GM12878 (cell line): Measurements from ENCODE around the gene TCF7L2. TPM values are rescaled to one million over a fixed set of nuclear protein-coding genes. Genes with fewer than 3 reads are reported as not detected.

Experiments used
- ATAC-seq: fragments of 200-7000 bp; cut with Tn5 transposase; 3 replicates; pipeline ENCODE4 v1.9.1; 2020; ENCODE audit warnings: mild to moderate bottlenecking, moderate library complexity
- BruUV-seq: library from RNA; stranded (reverse); fragments of 400-500 nt; replicated peaks from 2 replicates; lab custom pipeline; 2021; lab: Mats Ljungman, UMichigan
- CTCF ChIA-PET: fragments of 300-600 bp; sonication (Branson Sonifier 250); formaldehyde crosslinking; extraction: SDS; loops from one replicate; lab custom pipeline; 2021; ENCODE audit warnings: inconsistent platforms; lab: Yijun Ruan, JAX
- POLR2A ChIA-PET: fragments of 350-600 bp; formaldehyde crosslinking; extraction: SDS; loops from one replicate; lab custom pipeline; 2021; ENCODE audit warnings: inconsistent platforms; lab: Charles Lee
- RAD21 ChIA-PET: fragments of 300-600 bp; sonication (Branson Sonifier 250); formaldehyde crosslinking; loops from one replicate; lab custom pipeline; 2023; ENCODE audit warnings: antibody characterized with exemption; ENCODE audit not compliant: unreplicated experiment; lab: Charles Lee
- SMC1A ChIA-PET: fragments of 300-600 bp; sonication (Branson Sonifier 250); formaldehyde crosslinking; loops from one replicate; lab custom pipeline; 2023; ENCODE audit not compliant: unreplicated experiment, uncharacterized antibody; lab: Charles Lee
- DNase-seq: peaks from one replicate; pipeline ENCODE4 v3.0.0-alpha.2; 2011; ENCODE audit warnings: low read depth, low spot score
- FAIRE-seq: peaks from 3 replicates; lab custom pipeline; 2011; peaks lifted over from hg19 to GRCh38; lab: Jason Lieb, UNC
- H2AFZ ChIP-seq: 2 replicates; pipeline ENCODE4 v1.6.0; 2011; ENCODE audit warnings: low read depth, low read length, control low read depth; ENCODE audit not compliant: control insufficient read depth
- H3K27ac ChIP-seq: 2 replicates; pipeline ENCODE4 v1.5.1; 2011; ENCODE audit warnings: control low read depth; ENCODE audit not compliant: control insufficient read depth, insufficient read depth
- H3K27me3 ChIP-seq, 2 experiments: replicated peaks in 1 of 2; 2 replicates each; pipeline versions ENCODE4 v1.6.0 to v1.6.1; 2011; ENCODE audit warnings: low read length in 1 of 2; ENCODE audit not compliant: control insufficient read depth in 2 of 2, insufficient read depth in 2 of 2
- H3K36me3 ChIP-seq, 2 experiments: 2 replicates each; pipeline ENCODE4 v1.5.1; 2011; ENCODE audit warnings: low read length in 1 of 2; ENCODE audit not compliant: control insufficient read depth in 2 of 2, insufficient read depth in 2 of 2
- H3K4me1 ChIP-seq: 2 replicates; pipeline ENCODE4 v1.6.1; 2011; ENCODE audit warnings: mild to moderate bottlenecking, low read length, moderate library complexity, mixed read lengths; ENCODE audit not compliant: control insufficient read depth, insufficient read depth
- H3K4me2 ChIP-seq: 2 replicates; pipeline ENCODE4 v1.6.0; 2011; ENCODE audit warnings: control low read depth; ENCODE audit not compliant: control insufficient read depth, insufficient read depth
- H3K4me3 ChIP-seq: fragments of 200-600 bp; sonication (generic); 2 replicates; pipeline ENCODE4 v1.5.1; 2016
- H3K79me2 ChIP-seq: 2 replicates; pipeline ENCODE4 v1.6.0; 2011; ENCODE audit warnings: low read length; ENCODE audit not compliant: control insufficient read depth, insufficient read depth
- H3K9ac ChIP-seq: 2 replicates; pipeline ENCODE4 v1.8.0; 2011; ENCODE audit warnings: low read length, control low read depth, mixed read lengths; ENCODE audit not compliant: control insufficient read depth, insufficient read depth
- H3K9me3 ChIP-seq: replicated peaks from 3 replicates; pipeline ENCODE4 v1.5.1; 2011; ENCODE audit warnings: mild to moderate bottlenecking, low read length; ENCODE audit not compliant: control insufficient read depth, insufficient read depth
- H4K20me1 ChIP-seq: 2 replicates; pipeline ENCODE4 v1.6.0; 2011; ENCODE audit not compliant: control insufficient read depth, insufficient read depth
- BMI1 ChIP-seq: fragments of 450-650 bp; IDR thresholded peaks from 2 replicates; pipeline ENCODE4 v1.6.1; 2016; ENCODE audit warnings: mild to moderate bottlenecking, moderate library complexity, borderline replicate concordance
- EP300 ChIP-seq, 2 experiments: fragments of 150-350 bp in 1 of 2; IDR thresholded peaks; 2 replicates each; pipeline ENCODE4 v1.6.1; 2011 to 2012; ENCODE audit warnings: low read depth in 2 of 2, low read length in 2 of 2, borderline replicate concordance in 1 of 2, improper control_type of control experiment in 1 of 2, inconsistent platforms in 1 of 2; ENCODE audit not compliant: control insufficient read depth in 1 of 2
- FOXM1 ChIP-seq: IDR thresholded peaks from 2 replicates; pipeline ENCODE4 v1.6.1; 2012; ENCODE audit warnings: low read depth, mild to moderate bottlenecking, inconsistent platforms, low read length, moderate library complexity
- GABPA ChIP-seq: IDR thresholded peaks from 2 replicates; pipeline ENCODE4 v1.6.1; 2014; ENCODE audit warnings: antibody characterized with exemption, low read depth, mild to moderate bottlenecking, inconsistent platforms
- MTA2 ChIP-seq: fragments of 450-650 bp; IDR thresholded peaks from 2 replicates; pipeline ENCODE4 v1.6.1; 2016; ENCODE audit warnings: low read depth, mild to moderate bottlenecking, moderate library complexity
- RBBP5 ChIP-seq: fragments of 200-600 bp; sonication (generic); conservative IDR thresholded peaks from 2 replicates; pipeline ENCODE4 v1.6.1; 2016
- YY1 ChIP-seq: IDR thresholded peaks from 2 replicates; pipeline ENCODE4 v1.6.1; 2011; ENCODE audit warnings: low read depth, mild to moderate bottlenecking, low read length
- WGBS: methylation state at CpG from one replicate; pipeline ENCODE4 v1.1.6; 2016; ENCODE audit warnings: low lambda C conversion rate; ENCODE audit not compliant: insufficient replicate concordance, insufficient coverage; ENCODE audit errors: missing lambda C conversion rate; 5-methylcytosine and 5-hydroxymethylcytosine counted together
- in situ Hi-C: fragments of 300-500 bp; cut with MboI; formaldehyde crosslinking; loops from 9 replicates; pipeline ENCODE4 v1.14.3; 2018; ENCODE audit warnings: mixed read lengths
- intact Hi-C: fragments of 100-400 bp; cut with micrococcal nuclease; formaldehyde crosslinking; loops from one replicate; pipeline ENCODE4 v1.14.2; 2022; ENCODE audit not compliant: unreplicated experiment
- polyA plus RNA-seq, 11 experiments: library from polyadenylated mRNA; depleted of rRNA in 4 of 11; unstranded in 6 of 11; stranded (reverse) in 5 of 11; fragments of >200 nt; fragmentation: Nextera tagmentation in 4 of 11; fragmentation: Illumina TruSeq in 1 of 11; extraction: Ambion mirVana in 4 of 11; extraction: Trizol in 1 of 11; gene quantifications; 1 replicate in 1 of 11; 2 replicates in 10 of 11; pipeline versions ENCODE4 v1.2.1 to v1.2.3, GENCODE V29; 2011 to 2016; ENCODE audit warnings: inconsistent platforms in 2 of 11, missing spikeins in 2 of 11, low read depth in 1 of 11
- total RNA-seq, 4 experiments: library from RNA; depleted of rRNA in 3 of 4; stranded (reverse); fragments of >200 nt in 3 of 4; fragmentation: Illumina TruSeq in 1 of 4; extraction: Trizol in 1 of 4; gene quantifications; 2 replicates each; pipeline versions ENCODE4 v1.2.1 to v1.2.3, GENCODE V29; 2013 to 2021
- TF ChIP-seq, protein P1 (sequence below): IDR thresholded peaks from 2 replicates; pipeline ENCODE4 v1.6.1; 2011; ENCODE audit warnings: mild to moderate bottlenecking, low read depth, low read length, moderate library complexity; ENCODE audit not compliant: insufficient replicate concordance
- TF ChIP-seq, protein P2 (sequence below): fragments of 450-650 bp; formaldehyde crosslinking; IDR thresholded peaks from 2 replicates; pipeline ENCODE4 v1.4.0; 2020; ENCODE audit warnings: mild to moderate bottlenecking, moderate library complexity

The TCF7L2 gene
- total and polyA plus RNA-seq, 10 of the 15 experiments (the other 5 are each of a cell fraction or from before 2014, with no cell fraction given): 0.02 to 1.1 (median 0.35) TPM; not detected in 4

DNA sequence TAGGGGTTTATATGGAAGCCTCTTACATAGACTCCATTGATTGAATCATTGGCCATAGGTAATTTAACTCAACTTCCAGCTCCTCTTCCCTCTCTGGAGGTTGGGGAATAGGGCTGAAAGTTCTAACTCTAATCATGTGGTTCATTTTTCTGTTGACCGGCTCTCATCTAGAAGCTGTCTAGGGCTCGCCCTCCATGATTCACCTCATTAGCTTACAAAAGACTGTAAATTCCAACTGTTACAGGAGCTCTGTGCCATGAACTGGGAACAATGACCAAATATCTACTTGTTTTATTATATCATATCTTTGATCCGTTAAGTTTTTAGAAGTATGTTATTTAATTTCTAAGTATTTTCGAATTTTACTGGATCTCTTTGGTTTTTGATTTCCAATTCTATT, 263.0 kb downstream of the TCF7L2 start (continued):
- TF ChIP-seq MTA2 (no peak), RBBP5 (no peak), FOXM1 (no peak)
- TF ChIP-seq, protein P1, sequence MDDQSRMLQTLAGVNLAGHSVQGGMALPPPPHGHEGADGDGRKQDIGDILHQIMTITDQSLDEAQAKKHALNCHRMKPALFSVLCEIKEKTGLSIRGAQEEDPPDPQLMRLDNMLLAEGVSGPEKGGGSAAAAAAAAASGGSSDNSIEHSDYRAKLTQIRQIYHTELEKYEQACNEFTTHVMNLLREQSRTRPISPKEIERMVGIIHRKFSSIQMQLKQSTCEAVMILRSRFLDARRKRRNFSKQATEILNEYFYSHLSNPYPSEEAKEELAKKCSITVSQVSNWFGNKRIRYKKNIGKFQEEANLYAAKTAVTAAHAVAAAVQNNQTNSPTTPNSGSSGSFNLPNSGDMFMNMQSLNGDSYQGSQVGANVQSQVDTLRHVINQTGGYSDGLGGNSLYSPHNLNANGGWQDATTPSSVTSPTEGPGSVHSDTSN: no peak

DNA sequence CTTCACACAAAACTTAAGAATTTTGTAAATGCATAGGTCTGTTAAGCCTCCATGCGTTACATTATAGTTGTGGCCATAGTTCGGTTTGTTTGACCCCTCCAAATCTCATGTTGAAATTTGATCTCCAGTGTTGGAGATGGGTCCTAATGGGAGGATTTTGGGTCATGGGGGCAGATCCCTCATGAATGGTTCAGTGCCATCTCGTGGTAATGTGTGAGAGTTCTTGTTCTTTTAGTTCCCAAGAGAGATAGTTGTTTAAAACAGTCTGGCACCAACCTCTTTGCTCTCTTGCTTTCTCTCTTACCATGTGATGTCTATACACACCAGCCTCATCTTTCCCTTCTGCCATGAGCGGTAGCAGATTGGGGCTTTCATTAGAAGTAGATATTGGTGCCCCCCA, 264.3 kb downstream of the TCF7L2 start:
- SMC1A ChIA-PET: no interaction called here
- Histone ChIP-seq H4K20me1 (no peaks in the 10 kb centered on the region), H3K36me3 (no peaks in the 10 kb centered on the region), H3K9me3 (no peaks in the 10 kb centered on the region; the same call in 2 of the 3 replicates), H2AFZ (no peak overlapping the region), H3K27me3 (no peaks in the 10 kb centered on the region), H3K9ac (no peak overlapping the region), H3K27ac (no peak overlapping the region), H3K4me2 (no peak overlapping the region), H3K79me2 (no peaks in the 10 kb centered on the region), H3K4me1 (no peaks in the 10 kb centered on the region), H3K4me3 (no peak overlapping the region)
- DNase-seq (no peak), ATAC-seq (no peak), FAIRE-seq (no peak)
- 33% methylated on average over 4 of the region's 4 CpGs for WGBS
- CTCF ChIA-PET: interaction anchor here (0.6 to 0.7 kb wide), 2 partner anchors 17 to 504 kb away, joined by 3 to 4 read pairs; no protein-coding TSS in a partner anchor
- RAD21 ChIA-PET: interaction anchor here (1.0 kb wide), 1 partner anchor 172 kb away, joined by 3 read pairs; no protein-coding TSS in a partner anchor
- in situ Hi-C loops (no loop called here), intact Hi-C loops (no loop called here)
- no TSS peak for BruUV-seq
- TF ChIP-seq, protein P2, sequence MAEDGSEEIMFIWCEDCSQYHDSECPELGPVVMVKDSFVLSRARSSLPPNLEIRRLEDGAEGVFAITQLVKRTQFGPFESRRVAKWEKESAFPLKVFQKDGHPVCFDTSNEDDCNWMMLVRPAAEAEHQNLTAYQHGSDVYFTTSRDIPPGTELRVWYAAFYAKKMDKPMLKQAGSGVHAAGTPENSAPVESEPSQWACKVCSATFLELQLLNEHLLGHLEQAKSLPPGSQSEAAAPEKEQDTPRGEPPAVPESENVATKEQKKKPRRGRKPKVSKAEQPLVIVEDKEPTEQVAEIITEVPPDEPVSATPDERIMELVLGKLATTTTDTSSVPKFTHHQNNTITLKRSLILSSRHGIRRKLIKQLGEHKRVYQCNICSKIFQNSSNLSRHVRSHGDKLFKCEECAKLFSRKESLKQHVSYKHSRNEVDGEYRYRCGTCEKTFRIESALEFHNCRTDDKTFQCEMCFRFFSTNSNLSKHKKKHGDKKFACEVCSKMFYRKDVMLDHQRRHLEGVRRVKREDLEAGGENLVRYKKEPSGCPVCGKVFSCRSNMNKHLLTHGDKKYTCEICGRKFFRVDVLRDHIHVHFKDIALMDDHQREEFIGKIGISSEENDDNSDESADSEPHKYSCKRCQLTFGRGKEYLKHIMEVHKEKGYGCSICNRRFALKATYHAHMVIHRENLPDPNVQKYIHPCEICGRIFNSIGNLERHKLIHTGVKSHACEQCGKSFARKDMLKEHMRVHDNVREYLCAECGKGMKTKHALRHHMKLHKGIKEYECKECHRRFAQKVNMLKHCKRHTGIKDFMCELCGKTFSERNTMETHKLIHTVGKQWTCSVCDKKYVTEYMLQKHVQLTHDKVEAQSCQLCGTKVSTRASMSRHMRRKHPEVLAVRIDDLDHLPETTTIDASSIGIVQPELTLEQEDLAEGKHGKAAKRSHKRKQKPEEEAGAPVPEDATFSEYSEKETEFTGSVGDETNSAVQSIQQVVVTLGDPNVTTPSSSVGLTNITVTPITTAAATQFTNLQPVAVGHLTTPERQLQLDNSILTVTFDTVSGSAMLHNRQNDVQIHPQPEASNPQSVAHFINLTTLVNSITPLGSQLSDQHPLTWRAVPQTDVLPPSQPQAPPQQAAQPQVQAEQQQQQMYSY (CRISPR knock-in tag): no peak
- TF ChIP-seq BMI1: no peak
- TF ChIP-seq EP300 (IDR thresholded peaks at IDR 0.05; ENCODE audit: borderline replicate concordance in 1 of 2, control insufficient read depth in 1 of 2, low read depth in 2 of 2, low read length in 2 of 2): no peak
- no peak for TF ChIP-seq GABPA
- no peak for TF ChIP-seq YY1
- POLR2A ChIA-PET: no interaction called here
